Measurements from ENCODE around the gene CRYGA.
"Not testable (repeated sequence)": the region's sequence is repeated elsewhere in the genome, so short reads cannot be mapped to it uniquely, and the experiment has no call there.

CRYGA gene

DNA sequence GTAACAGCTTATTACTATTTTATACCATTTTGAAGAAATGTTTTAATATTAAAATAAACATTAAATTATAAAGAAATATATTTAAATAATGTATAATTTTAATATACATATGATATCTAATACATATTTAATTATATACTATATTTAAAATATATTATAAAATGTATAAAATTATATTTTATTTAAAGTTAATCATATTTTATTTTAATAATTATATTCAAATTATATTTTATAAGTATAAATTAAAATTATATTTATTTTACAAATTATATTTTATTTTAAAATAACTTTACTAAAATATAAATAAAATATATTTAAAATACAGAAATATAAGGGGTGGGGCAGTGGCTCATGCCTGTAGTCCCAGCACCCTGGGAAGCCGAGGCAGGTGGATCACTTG, 41.1 kb downstream of the CRYGA start:
- DNase-seq, result no peak

DNA sequence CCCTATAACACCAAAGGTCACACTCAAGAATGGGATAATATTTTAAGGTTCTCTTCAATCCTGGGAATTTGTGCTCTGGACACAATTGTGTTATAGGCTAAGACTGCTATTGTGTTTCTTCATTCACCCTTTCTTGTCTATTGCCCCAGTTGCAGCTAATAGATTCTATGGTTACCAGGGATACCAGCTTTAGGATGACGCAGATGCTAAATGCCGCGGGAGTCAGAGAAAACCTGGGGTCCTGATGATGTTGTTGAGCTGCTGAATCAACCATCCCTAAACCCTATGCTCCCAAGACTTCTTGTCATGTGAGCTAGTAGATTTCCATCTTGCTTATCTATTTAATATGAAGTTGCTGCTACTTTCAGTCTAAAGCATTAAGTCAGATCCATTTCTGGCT, 44.5 kb downstream of the CRYGA start:
- DNase-seq, result no peak

DNA sequence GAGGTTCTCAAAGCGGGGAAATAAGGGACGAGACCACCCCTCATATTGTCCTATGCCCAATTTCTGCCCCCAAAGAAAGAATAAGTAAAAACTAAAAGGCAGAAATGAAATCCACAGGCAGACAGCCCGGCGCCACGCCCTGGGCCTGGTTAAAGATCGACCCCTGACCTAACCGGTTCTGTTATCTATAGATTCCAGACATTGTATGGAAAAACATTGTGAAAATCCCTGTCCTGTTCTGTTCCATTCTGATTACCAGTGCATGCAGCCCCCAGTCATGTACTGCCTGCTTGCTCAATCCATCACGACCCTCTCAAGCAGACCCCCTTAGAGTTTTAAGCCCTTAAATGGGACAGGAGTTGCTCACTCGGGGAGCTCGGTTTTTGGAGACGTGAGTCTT, 46.0 kb downstream of the CRYGA start:
- DNase-seq, result not testable (repeated sequence)

DNA sequence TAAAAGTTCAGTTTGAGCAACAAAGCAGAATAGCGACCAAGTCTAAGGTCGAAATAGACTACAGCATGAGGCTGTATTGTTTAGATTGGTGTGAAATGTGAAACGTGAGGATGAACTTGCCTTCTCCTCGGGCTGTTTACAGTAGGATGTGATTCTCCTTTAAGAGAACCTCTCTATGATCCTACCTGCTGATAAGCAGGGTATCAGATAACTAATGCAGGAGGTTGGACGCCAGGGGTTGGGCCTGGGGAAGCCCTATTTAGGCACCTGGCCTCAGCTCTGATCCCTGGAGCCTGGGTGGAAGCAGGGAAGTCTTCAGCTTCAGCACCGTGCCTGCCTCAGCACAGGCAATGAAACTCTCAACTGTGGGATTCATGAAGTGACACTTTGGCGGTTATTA, 50.4 kb downstream of the CRYGA start:
- no peak for DNase-seq

- not testable (repeated sequence) for DNase-seq
These were observed 51.1 kb downstream of the CRYGA start for GRCh38 chr2:208112273-208112745.
